Cardiac septum (tissue), 1 donor: ENCODE results near the gene MPV17L2. TPM values are rescaled to one million over a fixed set of nuclear protein-coding genes. Genes with fewer than 3 reads are reported as not detected.

Experiments used
- DNase-seq: peaks from one replicate; pipeline ENCODE4 v3.0.0-alpha.2; 2020; ENCODE audit warnings: low spot score
- intact Hi-C: fragments of 100-400 bp; cut with DNase I; formaldehyde crosslinking; loops from one replicate; pipeline ENCODE4 v1.14.0; 2022
- total RNA-seq: library from RNA; stranded (reverse); fragmentation: NEBNext Ultra II Directional; extraction: Animal tissue kit (Norgen Biotek cat#: 25700); gene quantifications from one replicate; pipeline ENCODE4 v1.2.1, GENCODE V29; 2021
- donor health status: DM: no; HTN: no; CAD: no.

Gene MPV17L2
- total RNA-seq, 1 donor from 2014 or later, result 14.6 TPM

DNA sequence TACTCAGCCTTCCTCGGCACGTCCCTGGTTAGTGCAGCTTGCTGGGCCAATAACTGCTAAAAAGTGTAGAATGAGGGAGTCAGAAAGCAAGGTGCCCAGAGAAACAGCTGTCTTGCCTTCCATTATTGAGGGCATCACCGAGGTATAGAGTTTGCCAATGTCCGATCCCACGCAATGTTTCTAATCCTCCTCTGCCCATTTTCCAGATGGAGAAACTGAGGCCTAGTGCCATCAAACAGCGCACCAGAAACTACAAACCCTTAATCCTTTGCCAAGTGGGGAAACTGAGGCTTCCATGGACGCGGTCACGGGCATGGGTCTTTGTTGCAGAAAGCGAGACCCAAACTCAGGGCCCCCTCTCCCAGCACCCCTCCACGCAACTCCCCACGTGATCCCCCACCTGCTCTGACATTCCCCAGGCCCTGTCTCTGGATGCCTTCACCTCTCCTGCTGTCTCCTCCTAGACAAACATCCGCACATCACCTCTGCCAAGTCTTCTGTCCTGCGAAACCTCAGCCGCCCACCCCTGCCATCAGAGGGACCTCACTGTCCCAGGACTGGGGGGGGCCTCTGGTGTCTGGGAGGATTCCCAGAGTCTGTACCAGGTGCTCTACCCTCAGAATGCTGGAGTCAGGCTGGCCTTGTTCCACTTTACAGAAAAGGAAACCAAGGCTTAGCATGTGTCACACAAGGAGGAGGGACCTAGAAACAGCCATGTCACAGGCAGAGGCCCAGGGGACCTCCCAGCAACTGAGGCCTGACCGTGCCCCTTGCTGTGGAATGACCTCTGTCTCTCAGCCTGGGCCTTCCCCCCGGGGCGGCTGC is 34.1 kb downstream of the MPV17L2 start:
- no peak for DNase-seq
- intact Hi-C loops, result no loop called here

DNA sequence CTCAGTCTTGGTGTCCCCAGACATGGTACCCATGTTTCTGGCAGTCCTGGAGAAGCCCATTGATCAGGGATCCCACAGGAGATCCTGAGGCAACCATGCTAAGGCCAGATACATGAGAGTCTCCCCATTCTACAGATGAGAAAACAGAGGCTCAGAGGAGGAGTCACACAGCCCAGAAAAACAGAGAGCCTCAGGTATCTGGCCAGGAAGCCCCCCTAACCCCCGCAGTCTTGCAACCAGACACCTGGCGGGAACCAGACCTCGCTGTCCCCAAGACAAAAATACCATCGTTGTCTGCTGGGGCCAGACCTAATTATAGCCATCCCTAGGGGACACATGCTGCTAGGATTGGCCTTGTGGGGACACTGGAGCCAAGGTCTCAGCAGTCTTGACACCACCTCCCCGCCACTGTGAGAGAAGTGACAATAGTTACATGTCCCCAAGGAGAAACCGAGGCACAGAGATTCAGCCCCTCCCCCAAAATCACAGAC is 34.8 kb downstream of the MPV17L2 start:
- DNase-seq, result no peak
- intact Hi-C loops, result no loop called here

DNA sequence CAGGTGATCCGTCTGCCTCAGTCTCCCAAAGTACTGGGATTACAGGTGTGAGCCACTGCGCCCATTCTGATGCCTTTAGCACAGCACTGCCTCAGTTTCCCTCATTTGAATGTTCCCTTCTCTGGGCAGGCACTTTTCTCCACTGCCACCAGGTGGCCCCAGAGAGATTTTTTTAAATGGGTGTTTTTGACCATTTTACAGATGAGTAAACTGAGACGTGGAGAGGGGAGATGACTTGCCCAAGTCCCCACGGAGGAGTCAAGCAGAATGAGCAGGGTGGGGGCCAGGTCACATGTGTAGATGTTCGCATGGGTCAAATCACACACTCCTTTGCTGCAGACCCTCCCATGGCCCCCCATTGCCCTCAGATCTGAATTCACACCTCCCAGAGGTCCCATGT is 36.5 kb downstream of the MPV17L2 start:
- DNase-seq, result no peak

DNA sequence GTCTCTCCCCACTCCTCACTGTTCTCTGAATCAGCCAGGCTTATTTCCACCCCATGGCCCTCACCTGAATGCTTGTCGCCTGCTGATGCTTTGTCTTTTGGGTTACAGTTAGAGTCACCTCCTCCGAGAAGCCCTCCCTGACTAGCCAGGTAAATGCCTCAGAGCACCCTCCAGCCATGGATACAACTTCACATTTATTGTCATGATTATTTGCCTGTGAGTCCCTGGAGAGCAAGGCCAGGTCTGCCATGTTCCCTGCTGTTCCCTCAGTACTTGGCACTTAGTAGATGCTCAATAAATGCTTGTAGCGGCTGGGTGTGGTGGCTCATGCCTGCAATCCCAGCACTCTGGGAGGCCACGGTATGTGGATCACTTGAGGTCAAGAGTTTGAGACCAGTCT is 36.9 kb downstream of the MPV17L2 start:
- DNase-seq, result no peak
- intact Hi-C loops, result no loop called here

More for the DNA sequence above, 36.5 kb downstream of the MPV17L2 start:
- intact Hi-C loops, result no loop called here

DNA sequence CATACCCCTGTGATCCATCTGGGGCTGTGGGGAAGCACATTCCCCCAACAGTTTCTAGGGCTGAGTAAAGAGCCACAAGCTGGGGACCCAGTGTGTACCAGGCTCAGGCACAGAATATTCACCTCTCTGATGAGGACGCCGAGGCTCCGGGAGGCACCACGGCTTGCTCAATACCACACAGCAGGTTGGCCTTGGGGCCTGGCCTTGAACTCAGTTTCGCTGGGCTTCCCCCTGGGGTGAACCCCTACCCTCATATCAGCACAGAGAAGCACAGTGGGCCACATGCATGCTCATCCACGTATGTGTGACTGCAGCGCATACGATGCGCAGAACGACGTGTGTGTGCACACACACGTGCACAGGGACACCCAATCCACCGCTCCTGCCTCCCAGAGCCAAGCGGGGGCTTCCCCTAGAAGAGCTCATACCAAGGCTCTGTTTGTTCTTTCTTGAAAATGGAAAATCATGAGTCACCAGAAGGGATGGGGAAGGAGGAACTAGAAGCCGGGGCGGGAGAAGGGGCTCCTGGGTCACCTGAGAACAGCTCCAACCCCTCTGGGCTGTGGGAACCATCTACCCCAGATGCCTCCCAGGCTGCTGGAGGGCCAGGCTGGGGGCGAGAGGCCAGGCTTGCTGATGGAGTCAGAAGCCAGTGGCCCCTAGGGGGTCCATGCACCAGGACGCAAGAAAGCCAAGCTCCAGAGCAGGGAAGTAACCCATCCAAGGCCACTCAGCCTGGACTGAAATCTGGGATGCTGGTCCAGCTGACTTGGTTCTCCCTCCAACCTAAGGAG is 38.1 kb downstream of the MPV17L2 start:
- intact Hi-C loops, result no loop called here
- no peak for DNase-seq

GRCh38 chr19:18231775-18232174 is 38.8 kb downstream of the MPV17L2 start:
- intact Hi-C loops, result no loop called here

DNA sequence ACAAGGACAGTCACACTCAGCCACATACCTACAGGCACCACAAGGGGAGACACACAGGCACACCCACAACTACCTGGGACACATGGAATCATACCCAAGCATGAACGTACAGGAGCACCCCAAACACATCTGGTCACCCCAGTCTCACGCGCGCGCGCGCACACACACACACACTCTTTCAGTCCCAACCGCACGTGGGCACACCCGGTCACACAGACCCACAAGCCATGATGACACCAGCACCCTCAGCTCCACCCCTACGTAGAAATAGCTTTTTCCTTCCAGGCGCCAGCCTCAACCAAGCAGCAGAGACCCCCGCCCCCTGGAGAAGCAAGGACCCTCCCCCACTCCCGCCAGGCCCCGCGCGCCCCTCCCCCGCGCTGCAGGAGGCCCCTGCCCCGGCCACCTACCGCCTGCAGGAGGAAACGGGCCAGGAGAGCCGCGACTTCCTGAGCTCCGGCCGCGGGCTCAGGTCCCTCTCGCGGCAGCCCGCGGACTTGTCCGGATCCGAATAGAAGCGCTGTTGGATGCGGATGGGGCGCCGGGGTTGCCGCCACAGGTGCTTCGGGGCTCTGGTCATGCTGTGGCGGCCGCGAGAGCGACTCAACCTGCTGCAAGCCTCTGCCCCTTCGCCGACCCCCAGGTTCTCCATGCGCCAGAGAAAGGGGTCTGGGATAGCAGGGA is 39.7 kb downstream of the MPV17L2 start:
- intact Hi-C loops, result no loop called here
- no peak for DNase-seq

More at GRCh38 chr19:18231775-18232174, 38.8 kb downstream of the MPV17L2 start:
- DNase-seq, result no peak

DNA sequence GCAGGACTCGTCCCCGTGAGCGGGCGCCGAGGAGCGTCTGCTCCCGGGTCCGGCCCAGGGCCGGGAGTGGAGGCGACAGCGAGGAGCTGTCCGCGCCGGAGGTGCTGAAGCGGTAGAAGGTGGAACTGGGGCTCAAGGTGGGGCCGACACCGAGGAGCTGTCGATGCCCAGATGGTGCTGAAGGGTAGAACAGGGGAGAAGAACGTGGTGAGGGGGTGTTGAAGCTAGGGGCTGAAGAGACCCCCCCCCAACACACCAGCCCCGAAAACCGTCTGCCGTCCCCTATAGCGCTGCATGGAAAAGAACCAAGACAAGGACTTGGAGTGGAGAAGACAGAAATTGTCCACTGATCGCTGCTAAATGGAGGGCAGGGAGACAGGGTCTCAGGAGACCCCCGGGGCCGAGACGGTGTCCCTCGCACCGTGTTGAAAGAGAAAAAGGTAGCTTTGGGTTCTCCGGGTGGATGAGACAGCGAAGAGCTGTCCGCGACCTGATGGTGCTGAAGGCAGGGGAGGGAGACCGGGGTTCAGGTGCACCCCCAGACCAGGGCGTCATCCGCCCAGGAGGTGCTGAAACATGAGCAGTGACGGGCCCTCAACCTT is 40.3 kb downstream of the MPV17L2 start:
- no peak for DNase-seq
- intact Hi-C loops, result no loop called here

DNA sequence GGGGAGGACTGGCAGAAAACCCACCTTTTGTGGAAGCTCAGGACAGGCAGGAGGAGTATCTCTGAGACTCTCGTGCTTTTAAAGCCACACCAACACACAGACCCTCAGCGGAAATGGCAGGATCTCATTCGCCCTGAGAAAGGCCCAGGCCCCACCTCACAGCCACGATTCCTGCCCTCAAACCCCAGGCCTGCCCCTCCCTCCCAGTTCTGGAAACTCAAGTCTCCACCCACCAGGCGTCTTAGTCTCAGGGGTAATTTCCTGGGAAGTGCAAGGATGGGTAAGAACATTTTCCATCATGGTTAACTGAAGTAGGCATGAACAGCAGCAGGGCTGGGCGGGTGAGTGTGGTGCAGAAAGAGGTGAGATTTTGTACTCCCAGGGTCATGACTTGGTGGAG is 41.2 kb downstream of the MPV17L2 start:
- intact Hi-C loops, result no loop called here
- DNase-seq, result no peak

- intact Hi-C loops, result no loop called here
- no peak for DNase-seq
These were observed 46.3 kb downstream of the MPV17L2 start for GRCh38 chr19:18239303-18239702.

- no peak for DNase-seq
- intact Hi-C loops, result no loop called here
These were observed 52.3 kb downstream of the MPV17L2 start for GRCh38 chr19:18245297-18245696.

Other genes starting within 250 kb of the MPV17L2 start
- gene KCNN1, start 226.1 kb upstream of the MPV17L2 start, total RNA-seq, result 0.19 TPM
- gene ARRDC2, start 185.0 kb upstream of the MPV17L2 start, total RNA-seq, result 9.2 TPM
- 0.35 TPM for gene IL12RB1, start 106.3 kb upstream of the MPV17L2 start, total RNA-seq
- 5.2 TPM for gene MAST3, start 95.4 kb upstream of the MPV17L2 start, total RNA-seq
- gene PIK3R2, start 40.1 kb upstream of the MPV17L2 start, total RNA-seq, result 28.3 TPM
- 14.6 TPM for gene IFI30, start 19.4 kb upstream of the MPV17L2 start, total RNA-seq
- gene RAB3A, start 10.8 kb downstream of the MPV17L2 start, total RNA-seq, result 21.7 TPM
- 1.3 TPM for gene PDE4C, start 33.2 kb downstream of the MPV17L2 start, total RNA-seq
- gene IQCN, start 81.2 kb downstream of the MPV17L2 start, total RNA-seq, result 1.1 TPM
- 140 TPM for gene JUND, start 88.4 kb downstream of the MPV17L2 start, total RNA-seq
- 83.8 TPM for gene LSM4, start 129.9 kb downstream of the MPV17L2 start, total RNA-seq
- 45.5 TPM for gene PGPEP1, start 147.4 kb downstream of the MPV17L2 start, total RNA-seq
- 4.3 TPM for gene GDF15, start 192.9 kb downstream of the MPV17L2 start, total RNA-seq
- gene LRRC25, start 204.4 kb downstream of the MPV17L2 start, total RNA-seq, result 2.5 TPM
- gene SSBP4, start 226.2 kb downstream of the MPV17L2 start, total RNA-seq, result 47.4 TPM
- gene ISYNA1, start 244.9 kb downstream of the MPV17L2 start, total RNA-seq, result 32.9 TPM